IMR-90 (cell line): ENCODE results near the gene DNAH6. TPM values are rescaled to one million over a fixed set of nuclear protein-coding genes. Genes with fewer than 3 reads are reported as not detected.

Experiments used
- ATAC-seq: fragments of 200-7000 bp; cut with Tn5 transposase; 2 replicates; pipeline ENCODE4 v1.9.1; 2020; ENCODE audit warnings: low read depth, mild to moderate bottlenecking, moderate library complexity
- BruUV-seq: library from RNA; stranded (reverse); fragments of 400-500 nt; replicated peaks from 2 replicates; lab custom pipeline; 2021; lab: Mats Ljungman, UMichigan
- CTCF ChIA-PET: fragments of 300-600 bp; formaldehyde crosslinking; extraction: SDS; loops from one replicate; lab custom pipeline; 2021; ENCODE audit warnings: antibody characterized with exemption; lab: Yijun Ruan, JAX
- POLR2A ChIA-PET: fragments of 300-600 bp; sonication (Branson Sonifier 250); formaldehyde crosslinking; loops from one replicate; lab custom pipeline; 2022; ENCODE audit warnings: antibody characterized with exemption; ENCODE audit not compliant: unreplicated experiment; lab: Charles Lee
- DNase-seq: peaks from one replicate; pipeline ENCODE4 v3.0.0; 2013
- H2AFZ ChIP-seq: replicated peaks from 2 replicates; pipeline ENCODE3; 2013; ENCODE audit warnings: low read length, mild to moderate bottlenecking; ENCODE audit not compliant: poor library complexity
- H2AK5ac ChIP-seq: 2 replicates; pipeline ENCODE4 v1.6.1; 2013; ENCODE audit warnings: low read depth, low read length, inconsistent platforms
- H2AK9ac ChIP-seq: replicated peaks from 2 replicates; pipeline ENCODE3; 2013; ENCODE audit warnings: mild to moderate bottlenecking, low read depth, low read length, moderate library complexity; ENCODE audit not compliant: poor library complexity
- H2BK120ac ChIP-seq: 2 replicates; pipeline ENCODE4 v1.6.1; 2013; ENCODE audit warnings: low read depth, low read length, inconsistent platforms
- H2BK15ac ChIP-seq: 3 replicates; pipeline ENCODE4 v1.6.1; 2013; ENCODE audit warnings: low read depth, low read length, inconsistent platforms
- H2BK20ac ChIP-seq: 2 replicates; pipeline ENCODE4 v1.6.1; 2013; ENCODE audit warnings: low read depth, mild to moderate bottlenecking, inconsistent platforms, low read length, moderate library complexity
- H2BK5ac ChIP-seq: 2 replicates; pipeline ENCODE4 v1.6.1; 2013; ENCODE audit warnings: mild to moderate bottlenecking, low read depth, low read length, inconsistent platforms; ENCODE audit not compliant: poor library complexity, severe bottlenecking
- H3K14ac ChIP-seq: replicated peaks from 2 replicates; pipeline ENCODE4 v1.6.1; 2013; ENCODE audit warnings: low read depth, low read length, inconsistent platforms
- H3K18ac ChIP-seq: 2 replicates; pipeline ENCODE4 v1.6.1; 2013; ENCODE audit warnings: low read depth, low read length, control low read depth
- H3K23ac ChIP-seq: 2 replicates; pipeline ENCODE4 v1.6.1; 2013; ENCODE audit warnings: low read depth, low read length, inconsistent platforms
- H3K27ac ChIP-seq: 2 replicates; pipeline ENCODE4 v1.5.1; 2013; ENCODE audit warnings: mild to moderate bottlenecking, control low read depth, low read length; ENCODE audit not compliant: insufficient read depth
- H3K27me3 ChIP-seq: 2 replicates; pipeline ENCODE4 v1.6.1; 2013; ENCODE audit warnings: low read length; ENCODE audit not compliant: control insufficient read depth, insufficient read depth
- H3K36me3 ChIP-seq: 2 replicates; pipeline ENCODE4 v1.6.1; 2013; ENCODE audit warnings: low read length, mixed read lengths; ENCODE audit not compliant: control insufficient read depth, insufficient read depth
- H3K4ac ChIP-seq: 2 replicates; pipeline ENCODE4 v1.6.1; 2013; ENCODE audit warnings: low read depth, low read length, inconsistent platforms
- H3K4me1 ChIP-seq: 2 replicates; pipeline ENCODE4 v1.6.1; 2013; ENCODE audit warnings: low read length, mixed read lengths; ENCODE audit not compliant: control insufficient read depth, insufficient read depth
- H3K4me2 ChIP-seq: 2 replicates; pipeline ENCODE4 v1.6.1; 2013; ENCODE audit warnings: low read depth, mild to moderate bottlenecking, control low read depth, low read length, moderate library complexity
- H3K4me3 ChIP-seq: 2 replicates; pipeline ENCODE4 v1.5.1; 2013; ENCODE audit warnings: low read depth, mild to moderate bottlenecking, control low read depth, low read length, moderate library complexity; ENCODE audit not compliant: insufficient read depth
- H3K56ac ChIP-seq: 2 replicates; pipeline ENCODE4 v1.6.1; 2013; ENCODE audit warnings: low read length, inconsistent platforms; ENCODE audit not compliant: insufficient read depth; ENCODE audit errors: extremely low read depth
- H3K79me1 ChIP-seq, 2 experiments: 2 replicates each; pipeline ENCODE4 v1.6.1; 2013; ENCODE audit warnings: low read length in 2 of 2, inconsistent platforms in 1 of 2, low read depth in 1 of 2
- H3K9ac ChIP-seq: 2 replicates; pipeline ENCODE4 v1.6.1; 2013; ENCODE audit warnings: low read depth, low read length, control low read depth
- H3K9me1 ChIP-seq: 2 replicates; pipeline ENCODE4 v1.6.1; 2013; ENCODE audit warnings: low read length, inconsistent platforms; ENCODE audit not compliant: insufficient read depth
- H3K9me3 ChIP-seq: 2 replicates; pipeline ENCODE4 v1.6.1; 2013; ENCODE audit warnings: low read length; ENCODE audit not compliant: control insufficient read depth, insufficient read depth
- H4K20me1 ChIP-seq: 2 replicates; pipeline ENCODE4 v1.6.1; 2013; ENCODE audit warnings: low read length, inconsistent platforms; ENCODE audit not compliant: insufficient read depth
- H4K5ac ChIP-seq: 2 replicates; pipeline ENCODE4 v1.6.1; 2013; ENCODE audit warnings: mild to moderate bottlenecking, low read depth, low read length, control low read depth
- H4K8ac ChIP-seq, 2 experiments: 2 replicates each; pipeline ENCODE4 v1.6.1; 2013; ENCODE audit warnings: low read depth in 2 of 2, low read length in 2 of 2, control low read depth in 1 of 2, inconsistent platforms in 1 of 2
- H4K91ac ChIP-seq: 2 replicates; pipeline ENCODE4 v1.6.1; 2013; ENCODE audit warnings: low read depth, low read length, inconsistent platforms; ENCODE audit not compliant: insufficient read depth
- BHLHE40 ChIP-seq: fragments of 150-350 bp; IDR thresholded peaks from 2 replicates; pipeline ENCODE4 v1.6.1; 2016; ENCODE audit warnings: mild to moderate bottlenecking, low read depth, low read length
- CEBPB ChIP-seq: IDR thresholded peaks from 2 replicates; pipeline ENCODE4 v1.6.1; 2012; ENCODE audit warnings: low read depth, low read length, improper control_type of control experiment
- CHD1 ChIP-seq: IDR thresholded peaks from 2 replicates; pipeline ENCODE4 v1.6.1; 2012; ENCODE audit warnings: low read depth, low read length, improper control_type of control experiment
- MAFK ChIP-seq: IDR thresholded peaks from 2 replicates; pipeline ENCODE4 v1.6.1; 2012; ENCODE audit warnings: low read depth, low read length, improper control_type of control experiment
- MAZ ChIP-seq: IDR thresholded peaks from 2 replicates; pipeline ENCODE4 v1.6.1; 2012; ENCODE audit warnings: low read depth, mild to moderate bottlenecking, low read length, improper control_type of control experiment, moderate library complexity, borderline replicate concordance
- NFE2L2 ChIP-seq: fragments of 150-350 bp; IDR thresholded peaks from 2 replicates; pipeline ENCODE4 v1.6.1; 2016; ENCODE audit warnings: low read depth, mild to moderate bottlenecking, low read length
- RCOR1 ChIP-seq: IDR thresholded peaks from 2 replicates; pipeline ENCODE4 v1.6.1; 2012; ENCODE audit warnings: mild to moderate bottlenecking, low read length, improper control_type of control experiment; ENCODE audit not compliant: insufficient replicate concordance
- WGBS, 2 experiments: methylation state at CpG; one replicate each; pipeline versions ENCODE4 v1.1.5 to v1.1.7; 2013; ENCODE audit warnings: missing lambda C conversion rate in 2 of 2; ENCODE audit not compliant: insufficient read length in 1 of 2; ENCODE audit errors: extremely low coverage in 2 of 2; 5-methylcytosine and 5-hydroxymethylcytosine counted together
- dilution Hi-C: fragments of 300-500 bp; cut with HindIII; formaldehyde crosslinking; loops from one replicate; pipeline ENCODE4 v1.14.3; 2018; ENCODE audit warnings: low sequenced_read_pairs; ENCODE audit not compliant: unreplicated experiment
- in situ Hi-C: fragments of 300-500 bp; cut with MboI; formaldehyde crosslinking; loops from 3 replicates; pipeline ENCODE4 v1.14.3; 2019; ENCODE audit warnings: low sequenced_read_pairs, inconsistent platforms, mixed read lengths
- intact Hi-C: fragments of 100-400 bp; cut with micrococcal nuclease; formaldehyde crosslinking; loops from 2 replicates; pipeline ENCODE4 v1.10.0; 2022
- polyA plus RNA-seq, 3 experiments: library from polyadenylated mRNA; depleted of rRNA; stranded (reverse); fragments of >200 nt; gene quantifications; 2 replicates each; pipeline ENCODE4 v1.2.3, GENCODE V29; 2012; ENCODE audit warnings: low replicate concordance in 1 of 3
- total RNA-seq: library from RNA; depleted of rRNA; stranded (reverse); fragments of >200 nt; gene quantifications from 2 replicates; pipeline ENCODE4 v1.2.3, GENCODE V29; 2012
- TF ChIP-seq, protein P1 (sequence below): conservative IDR thresholded peaks from 2 replicates; pipeline ENCODE4 v1.5.1; 2012; ENCODE audit warnings: mild to moderate bottlenecking, low read depth, low read length, improper control_type of control experiment
- TF ChIP-seq, protein P2 (sequence below): fragments of 150-350 bp; IDR thresholded peaks from 2 replicates; pipeline ENCODE4 v1.6.1; 2017; ENCODE audit warnings: mild to moderate bottlenecking, antibody characterized with exemption, low read length, low read depth

DNAH6 gene
- total and polyA plus RNA-seq, 2 of the 4 experiments (the other 2 are of a cell fraction), result under 0.01 to 0.07 TPM

DNA sequence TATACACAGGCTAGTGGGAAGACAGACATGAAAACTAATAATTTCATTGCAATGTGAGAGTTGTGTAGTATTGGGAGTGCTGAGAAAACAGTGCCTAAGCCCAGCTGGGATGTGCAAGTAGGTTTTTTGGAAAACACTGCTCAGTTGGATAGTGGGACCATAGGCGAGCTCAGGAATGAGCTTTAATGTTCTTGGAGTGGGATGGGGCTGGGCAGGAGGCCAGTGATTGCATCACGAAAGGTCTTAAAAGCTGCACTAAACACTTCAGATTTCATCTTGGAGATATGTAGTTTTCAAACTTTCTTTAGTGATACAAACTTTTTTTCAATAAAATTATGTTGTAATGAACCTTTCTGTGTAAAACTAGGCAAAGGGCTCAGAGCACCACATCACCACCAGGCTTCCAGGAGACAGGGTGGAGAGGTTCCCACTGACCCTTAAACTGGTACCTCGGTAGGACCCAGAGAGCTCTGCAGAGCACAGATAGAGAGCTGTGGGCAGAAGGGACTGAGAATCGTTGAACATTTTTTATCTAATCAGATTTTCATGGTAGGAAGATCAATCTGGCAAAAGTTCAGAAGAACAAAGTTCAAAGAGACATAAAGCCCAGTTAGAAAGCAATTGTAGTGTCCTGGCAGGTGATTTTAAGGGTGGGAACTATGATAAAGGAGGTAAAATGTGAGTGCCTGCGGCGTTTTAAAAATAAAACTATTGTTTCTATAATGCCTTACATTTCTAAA lies 188.4 kb downstream of the DNAH6 start (continued):
- TF ChIP-seq, protein P1, sequence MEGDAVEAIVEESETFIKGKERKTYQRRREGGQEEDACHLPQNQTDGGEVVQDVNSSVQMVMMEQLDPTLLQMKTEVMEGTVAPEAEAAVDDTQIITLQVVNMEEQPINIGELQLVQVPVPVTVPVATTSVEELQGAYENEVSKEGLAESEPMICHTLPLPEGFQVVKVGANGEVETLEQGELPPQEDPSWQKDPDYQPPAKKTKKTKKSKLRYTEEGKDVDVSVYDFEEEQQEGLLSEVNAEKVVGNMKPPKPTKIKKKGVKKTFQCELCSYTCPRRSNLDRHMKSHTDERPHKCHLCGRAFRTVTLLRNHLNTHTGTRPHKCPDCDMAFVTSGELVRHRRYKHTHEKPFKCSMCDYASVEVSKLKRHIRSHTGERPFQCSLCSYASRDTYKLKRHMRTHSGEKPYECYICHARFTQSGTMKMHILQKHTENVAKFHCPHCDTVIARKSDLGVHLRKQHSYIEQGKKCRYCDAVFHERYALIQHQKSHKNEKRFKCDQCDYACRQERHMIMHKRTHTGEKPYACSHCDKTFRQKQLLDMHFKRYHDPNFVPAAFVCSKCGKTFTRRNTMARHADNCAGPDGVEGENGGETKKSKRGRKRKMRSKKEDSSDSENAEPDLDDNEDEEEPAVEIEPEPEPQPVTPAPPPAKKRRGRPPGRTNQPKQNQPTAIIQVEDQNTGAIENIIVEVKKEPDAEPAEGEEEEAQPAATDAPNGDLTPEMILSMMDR, result no peak

DNA sequence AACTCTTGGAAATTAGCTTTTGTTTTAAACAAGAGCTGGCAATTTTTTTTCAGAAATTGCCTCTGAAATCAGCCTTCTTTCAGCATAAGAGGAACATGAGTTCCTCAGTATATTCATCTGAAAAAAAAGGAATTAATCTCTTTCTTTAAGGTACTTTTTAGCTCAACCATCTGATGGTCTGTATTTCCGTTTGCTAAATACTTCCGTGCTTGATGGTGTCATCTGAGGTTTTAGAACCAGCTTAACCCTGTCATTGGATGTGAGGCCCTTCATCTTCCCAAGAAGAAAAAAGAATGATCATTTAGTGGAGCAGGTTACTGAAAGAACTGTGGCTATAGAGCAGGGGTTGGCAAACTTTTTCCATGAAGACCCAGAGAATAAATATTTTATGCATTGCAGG lies 189.6 kb downstream of the DNAH6 start:
- no CpG with 5 or more reads among the region's 2 CpGs for WGBS, 2 experiments
- no TSS peak for BruUV-seq
- Histone ChIP-seq H3K9ac (no peak overlapping the region), H3K4me2 (no peak overlapping the region), H2BK5ac (no peak overlapping the region), H3K9me1 (no peaks in the 10 kb centered on the region), H4K5ac (no peak overlapping the region), H2BK120ac (no peak overlapping the region), H3K14ac (no peak overlapping the region; the same call in 1 of the 2 replicates), H3K27me3 (no peaks in the 10 kb centered on the region), H3K79me1 (no peaks in the 10 kb centered on the region), H3K4me3 (no peak overlapping the region), H3K36me3 (no peaks in the 10 kb centered on the region), H2AFZ (no peak overlapping the region), H4K20me1 (no peaks in the 10 kb centered on the region), H3K9me3 (no peaks in the 10 kb centered on the region), H2BK15ac (no peak overlapping the region), H2AK9ac (no peak overlapping the region), H3K4ac (no peak overlapping the region), H2BK20ac (no peak overlapping the region), H3K56ac (no peak overlapping the region), H3K4me1 (peaks cover 9% of the 10 kb centered on the region), H2AK5ac (no peak overlapping the region), H3K18ac (no peak overlapping the region), H3K27ac (no peak overlapping the region), H3K23ac (no peak overlapping the region), H4K91ac (no peak overlapping the region), H4K8ac (no peak overlapping the region)
- CTCF ChIA-PET, result interaction anchor here (1.0 kb wide), 1 partner anchor 12 kb away, joined by 3 read pairs; no protein-coding TSS in a partner anchor
- DNase-seq (no peak), ATAC-seq (no peak)
- TF ChIP-seq, protein P2, sequence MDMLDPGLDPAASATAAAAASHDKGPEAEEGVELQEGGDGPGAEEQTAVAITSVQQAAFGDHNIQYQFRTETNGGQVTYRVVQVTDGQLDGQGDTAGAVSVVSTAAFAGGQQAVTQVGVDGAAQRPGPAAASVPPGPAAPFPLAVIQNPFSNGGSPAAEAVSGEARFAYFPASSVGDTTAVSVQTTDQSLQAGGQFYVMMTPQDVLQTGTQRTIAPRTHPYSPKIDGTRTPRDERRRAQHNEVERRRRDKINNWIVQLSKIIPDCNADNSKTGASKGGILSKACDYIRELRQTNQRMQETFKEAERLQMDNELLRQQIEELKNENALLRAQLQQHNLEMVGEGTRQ, result no peak
- TF ChIP-seq RCOR1 (no peak), MAZ (no peak), MAFK (no peak), NFE2L2 (no peak), CHD1 (no peak), BHLHE40 (no peak), CEBPB (no peak)
- TF ChIP-seq, protein P1, result no peak
- intact Hi-C loops (no loop called here), dilution Hi-C loops (no loop called here), in situ Hi-C loops (no loop called here)
- POLR2A ChIA-PET, result no interaction called here
